GM18520 (cell line): ENCODE results near the gene GRAMD1A.
A peak's percentile ranks its signal among the peaks of the same experiment; 100 is the strongest.
"Not testable (repeated sequence)": the region's sequence is repeated elsewhere in the genome, so short reads cannot be mapped to it uniquely, and the experiment has no call there.

Experiments
- ATAC-seq: cut with Tn5 transposase; IDR thresholded peaks from one replicate; pipeline ENCODE4 v1.9.1; 2021; ENCODE audit not compliant: unreplicated experiment

Gene GRAMD1A

GRCh38 chr19:34999498-35000337 lies at the start of gene GRAMD1A:
TSS of gene GRAMD1A (plus strand) at chr19:35000323. CDS start at chr19:35000479, 156 bp downstream.
- ATAC-seq, result no peak

GRCh38 chr19:34953092-34953491 lies 47.0 kb upstream of the GRAMD1A start:
- no peak for ATAC-seq

GRCh38 chr19:34957830-34958751 lies 42.0 kb upstream of the GRAMD1A start:
- ATAC-seq, result no peak

- ATAC-seq, result no peak
These were observed 41.1 kb upstream of the GRAMD1A start for GRCh38 chr19:34959021-34959420.

- ATAC-seq, result no peak
These were observed 39.9 kb upstream of the GRAMD1A start for GRCh38 chr19:34960103-34960805.

GRCh38 chr19:34960940-34961679 lies 39.0 kb upstream of the GRAMD1A start:
- no peak for ATAC-seq

GRCh38 chr19:34961775-34962686 lies 38.1 kb upstream of the GRAMD1A start:
- ATAC-seq, result no peak

- no peak for ATAC-seq
These were observed 37.2 kb upstream of the GRAMD1A start for GRCh38 chr19:34962687-34963572.

GRCh38 chr19:34963573-34964406 lies 36.3 kb upstream of the GRAMD1A start, which contains the start of gene ZNF792:
TSS of gene ZNF792 (minus strand) at chr19:34964229. CDS start at chr19:34963662, 567 bp downstream.
- ATAC-seq, result peak; percentile 32

GRCh38 chr19:34964598-34964997 lies 35.5 kb upstream of the GRAMD1A start:
- no peak for ATAC-seq

GRCh38 chr19:34965505-34965904 lies 34.6 kb upstream of the GRAMD1A start:
- not testable (repeated sequence) for ATAC-seq

GRCh38 chr19:34967551-34967950 lies 32.6 kb upstream of the GRAMD1A start:
- no peak for ATAC-seq

- no peak for ATAC-seq
These were observed 30.4 kb upstream of the GRAMD1A start for GRCh38 chr19:34969721-34970120.

GRCh38 chr19:34970185-34970780 lies 29.8 kb upstream of the GRAMD1A start:
- not testable (repeated sequence) for ATAC-seq

- no peak for ATAC-seq
These were observed 27.9 kb upstream of the GRAMD1A start for GRCh38 chr19:34972163-34972705.

GRCh38 chr19:34974646-34975045 lies 25.5 kb upstream of the GRAMD1A start:
- no peak for ATAC-seq

GRCh38 chr19:34975056-34975455 lies 25.1 kb upstream of the GRAMD1A start:
- ATAC-seq, result no peak
